ENCODE results near the gene ARRDC4.
A peak's percentile ranks its signal among the peaks of the same experiment; 100 is the strongest.

The ARRDC4 gene

DNA sequence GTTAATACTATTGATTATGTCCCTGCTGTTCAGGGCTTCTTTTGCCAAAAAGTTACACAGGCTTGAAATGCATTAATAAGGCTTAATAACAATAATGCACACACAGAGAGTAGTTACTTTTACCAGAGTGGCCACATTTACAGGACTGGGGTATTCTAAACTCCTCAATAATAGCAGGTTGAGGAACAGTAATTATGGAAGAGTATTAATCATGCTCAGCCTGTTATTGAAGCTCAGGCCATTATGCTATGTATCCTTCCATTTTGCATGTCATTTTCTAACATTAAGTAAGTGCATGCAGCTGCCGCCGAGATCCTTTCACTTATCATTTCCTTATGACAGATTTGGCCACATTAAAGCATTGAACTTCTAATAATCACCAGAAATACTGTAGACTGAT, 5.7 kb downstream of the ARRDC4 start:
- TF ChIP-seq, protein P1, sequence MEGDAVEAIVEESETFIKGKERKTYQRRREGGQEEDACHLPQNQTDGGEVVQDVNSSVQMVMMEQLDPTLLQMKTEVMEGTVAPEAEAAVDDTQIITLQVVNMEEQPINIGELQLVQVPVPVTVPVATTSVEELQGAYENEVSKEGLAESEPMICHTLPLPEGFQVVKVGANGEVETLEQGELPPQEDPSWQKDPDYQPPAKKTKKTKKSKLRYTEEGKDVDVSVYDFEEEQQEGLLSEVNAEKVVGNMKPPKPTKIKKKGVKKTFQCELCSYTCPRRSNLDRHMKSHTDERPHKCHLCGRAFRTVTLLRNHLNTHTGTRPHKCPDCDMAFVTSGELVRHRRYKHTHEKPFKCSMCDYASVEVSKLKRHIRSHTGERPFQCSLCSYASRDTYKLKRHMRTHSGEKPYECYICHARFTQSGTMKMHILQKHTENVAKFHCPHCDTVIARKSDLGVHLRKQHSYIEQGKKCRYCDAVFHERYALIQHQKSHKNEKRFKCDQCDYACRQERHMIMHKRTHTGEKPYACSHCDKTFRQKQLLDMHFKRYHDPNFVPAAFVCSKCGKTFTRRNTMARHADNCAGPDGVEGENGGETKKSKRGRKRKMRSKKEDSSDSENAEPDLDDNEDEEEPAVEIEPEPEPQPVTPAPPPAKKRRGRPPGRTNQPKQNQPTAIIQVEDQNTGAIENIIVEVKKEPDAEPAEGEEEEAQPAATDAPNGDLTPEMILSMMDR (IDR thresholded peaks at IDR 0.05), result no peak
- TF ChIP-seq ZFX (IDR thresholded peaks at IDR 0.05; ENCODE audit: borderline replicate concordance), result no peak

DNA sequence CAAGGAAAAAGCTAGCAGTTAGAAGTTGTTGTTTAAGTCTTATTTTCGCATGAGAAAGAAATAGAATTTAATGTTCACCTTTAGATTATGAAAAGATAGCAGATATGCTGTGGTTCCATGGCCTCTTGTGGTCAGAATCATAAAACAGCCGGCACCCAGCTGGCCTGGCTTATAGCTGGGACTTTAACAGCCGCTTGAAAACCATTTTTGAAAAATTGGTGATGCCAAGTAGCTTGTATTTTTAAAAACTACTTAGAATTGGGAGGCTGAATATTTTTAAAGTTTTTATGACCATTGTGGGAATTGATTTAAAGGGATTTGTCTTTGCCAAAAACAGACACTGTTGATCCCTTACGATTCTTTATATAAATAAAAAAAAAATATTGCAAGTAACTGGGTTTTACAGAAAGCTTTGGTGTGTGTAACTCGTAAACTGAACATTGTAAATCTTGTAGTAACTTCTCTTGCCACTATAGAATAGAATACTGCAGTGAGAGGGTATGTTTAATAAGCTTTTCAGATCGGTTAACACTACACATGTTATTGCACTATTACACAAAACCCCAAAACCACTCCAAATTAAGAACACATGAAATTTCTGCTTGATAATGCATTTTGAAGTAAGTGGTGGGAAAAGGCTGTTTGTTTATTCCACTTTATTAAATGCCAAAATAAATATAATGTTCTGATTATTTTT, 6.6 kb downstream of the ARRDC4 start:
- no peak for TF ChIP-seq ZFX (IDR thresholded peaks at IDR 0.05; ENCODE audit: borderline replicate concordance)
- TF ChIP-seq, protein P1 (IDR thresholded peaks at IDR 0.05), result no peak
- H3K27ac ChIP-seq, result no peak overlapping the region

More for the DNA sequence above, 5.7 kb downstream of the ARRDC4 start:
- no peak overlapping the region for H3K27ac ChIP-seq

DNA sequence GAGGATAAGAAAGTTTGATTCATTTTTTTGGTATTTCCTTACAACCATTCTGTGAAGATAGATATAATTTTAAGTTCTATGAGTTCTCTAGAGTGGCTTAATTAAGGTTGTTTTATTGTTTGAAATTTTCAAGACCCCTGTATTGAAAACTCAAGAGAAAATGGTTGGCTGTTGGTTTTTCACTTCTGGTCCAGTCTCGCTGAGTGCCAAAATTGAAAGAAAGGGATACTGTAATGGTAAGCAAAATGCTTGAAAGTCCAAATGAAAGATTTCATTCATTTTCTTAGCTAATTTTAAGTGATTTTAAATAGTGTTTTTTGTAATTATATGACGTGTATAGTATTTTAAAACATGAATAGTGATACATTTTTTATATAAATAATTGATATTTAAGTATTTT, 7.4 kb downstream of the ARRDC4 start:
- TF ChIP-seq, protein P1 (IDR thresholded peaks at IDR 0.05), result no peak
- TF ChIP-seq ZFX (IDR thresholded peaks at IDR 0.05; ENCODE audit: borderline replicate concordance), result no peak
- no peak overlapping the region for H3K27ac ChIP-seq

DNA sequence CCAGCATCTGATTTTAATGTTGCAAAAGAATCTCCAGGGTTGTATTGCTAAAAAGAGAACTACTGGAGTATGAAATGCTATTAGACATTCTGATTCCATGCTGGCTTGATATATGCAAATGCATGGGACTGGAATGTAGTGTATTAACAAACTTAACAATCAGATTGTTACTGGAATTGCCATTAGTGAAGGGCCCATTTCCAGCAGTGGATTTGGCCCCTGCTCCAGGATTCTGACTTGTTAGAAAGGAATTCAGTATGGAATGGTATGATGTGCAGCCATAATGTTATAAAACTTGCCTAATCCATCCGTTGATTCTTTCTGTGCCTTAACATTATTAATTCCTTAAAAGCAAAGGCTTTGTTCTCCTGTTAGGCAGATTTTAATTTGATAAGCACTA, 7.9 kb downstream of the ARRDC4 start:
- H3K27ac ChIP-seq, result no peak overlapping the region

DNA sequence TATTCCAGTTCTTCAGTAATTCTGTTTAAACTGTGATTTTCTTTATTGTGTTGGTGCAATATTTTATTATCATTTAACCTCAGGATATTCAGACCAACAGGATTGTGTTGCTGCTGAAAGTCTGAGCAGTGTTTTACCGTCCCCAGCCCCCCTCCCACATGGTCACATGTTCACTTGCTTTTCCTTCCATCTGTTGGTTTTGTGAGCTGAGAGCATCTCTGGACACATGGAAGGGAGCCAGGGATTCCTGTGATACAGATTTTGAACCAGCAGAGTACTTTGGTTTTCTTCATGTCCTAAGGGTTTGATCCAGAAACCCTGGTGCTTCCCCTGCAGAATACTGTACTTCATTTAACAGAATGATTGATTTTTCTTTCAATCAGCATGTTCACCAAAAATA, 11.9 kb downstream of the ARRDC4 start:
- TF ChIP-seq, protein P1 (IDR thresholded peaks at IDR 0.05), result no peak
- TF ChIP-seq ZFX (IDR thresholded peaks at IDR 0.05; ENCODE audit: borderline replicate concordance), result no peak
- no peak overlapping the region for H3K27ac ChIP-seq

More for the DNA sequence above, 7.9 kb downstream of the ARRDC4 start:
- TF ChIP-seq ZFX (IDR thresholded peaks at IDR 0.05; ENCODE audit: borderline replicate concordance), result no peak
- TF ChIP-seq, protein P1 (IDR thresholded peaks at IDR 0.05), result no peak

DNA sequence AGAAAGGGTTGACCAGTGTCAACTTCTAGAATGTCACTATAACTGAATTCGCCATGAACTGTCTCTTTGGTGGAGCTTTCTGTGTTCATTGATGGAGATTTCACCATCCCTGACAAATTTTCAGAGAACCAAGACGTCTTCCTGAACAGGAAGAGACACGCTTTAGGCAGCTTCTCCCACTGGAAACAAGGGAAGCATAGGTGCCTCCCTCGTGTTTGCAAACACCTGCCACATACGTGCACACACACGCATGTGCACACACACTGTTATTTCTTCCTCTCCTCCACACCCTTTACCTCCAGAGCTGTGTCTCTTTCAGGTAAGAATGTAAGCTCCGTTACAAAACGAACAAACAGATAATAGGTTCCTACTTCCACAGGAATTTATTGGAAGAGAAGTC, 15.6 kb downstream of the ARRDC4 start:
- no peak for TF ChIP-seq ZFX (IDR thresholded peaks at IDR 0.05; ENCODE audit: borderline replicate concordance)
- TF ChIP-seq, protein P1 (IDR thresholded peaks at IDR 0.05), result no peak

DNA sequence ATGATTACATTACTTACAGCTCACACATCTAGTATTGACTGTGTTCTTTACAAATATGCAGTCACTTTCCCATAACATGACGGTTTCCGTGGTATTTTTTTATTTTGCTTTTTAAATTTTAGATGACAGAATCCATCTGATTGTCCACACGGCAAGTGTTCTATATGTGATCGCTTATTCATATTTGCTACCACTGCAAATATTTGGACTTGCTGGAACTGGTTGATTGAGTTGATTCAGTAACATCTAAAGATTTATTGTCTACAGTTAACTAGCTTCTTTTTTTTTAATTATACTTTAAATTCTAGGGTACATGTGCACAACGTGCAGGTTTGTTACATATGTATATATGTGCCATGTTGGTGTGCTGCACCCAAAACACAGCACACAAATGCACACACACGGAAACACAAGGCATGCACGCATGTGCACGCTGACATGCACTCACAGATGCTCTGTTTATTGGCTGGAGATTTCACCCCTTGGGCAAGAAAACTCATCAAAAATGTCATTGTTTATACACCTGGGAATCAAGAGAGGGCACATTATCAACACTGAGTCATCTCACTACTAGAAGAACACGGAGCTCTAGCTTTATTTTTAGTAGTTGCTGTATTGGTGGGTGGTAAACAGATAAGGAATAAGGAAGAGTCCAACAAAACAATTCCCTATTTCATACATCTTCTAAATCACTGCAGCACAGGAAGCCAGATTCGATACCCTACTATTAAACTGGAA, 16.4 kb downstream of the ARRDC4 start:
- TF ChIP-seq, protein P1 (IDR thresholded peaks at IDR 0.05), result no peak
- no peak for TF ChIP-seq ZFX (IDR thresholded peaks at IDR 0.05; ENCODE audit: borderline replicate concordance)
- H3K27ac ChIP-seq, result peak overlapping the region; percentile 80

More for the DNA sequence above, 15.6 kb downstream of the ARRDC4 start:
- H3K27ac ChIP-seq, result 0 out of 2 replicates have a peak overlapping the region, but pooled peaks have one; percentile 80

All from 22Rv1 (cell line).